ENCODE results near the gene ASTN1. TPM values are rescaled to one million over a fixed set of nuclear protein-coding genes. Genes with fewer than 3 reads are reported as not detected.

Gene ASTN1
- total RNA-seq, 4 donors from 2014 or later: 0.93 to 2.9 (median 2.3) TPM

GRCh38 chr1:176843352-176844297, 320.9 kb downstream of the ASTN1 start:
- ATAC-seq: peak; percentile 60
- no peaks in the 10 kb centered on the region for H3K36me3 ChIP-seq
- H3K9me3 ChIP-seq: no peaks in the 10 kb centered on the region
- H3K4me1 ChIP-seq: no peaks in the 10 kb centered on the region
- no peaks in the 10 kb centered on the region for H3K27me3 ChIP-seq
- H3K4me3 ChIP-seq: no peak overlapping the region
- no peak for TF ChIP-seq POLR2A (IDR thresholded peaks at IDR 0.05)
- peak in 3 of 4 experiments; percentile 52 to 69 (median 61) for TF ChIP-seq CTCF (IDR thresholded peaks at IDR 0.05)
- WGBS, 2 donors (ENCODE audit: low coverage in 1 of 2): 31% methylated on average over 3 to 4 of the region's 4 CpGs
- no peak overlapping the region for H3K27ac ChIP-seq

GRCh38 chr1:176841238-176841637, 323.3 kb downstream of the ASTN1 start:
- no peaks in the 10 kb centered on the region for H3K4me1 ChIP-seq
- H3K9me3 ChIP-seq: no peaks in the 10 kb centered on the region
- no peaks in the 10 kb centered on the region for H3K27me3 ChIP-seq
- ATAC-seq: peak; percentile 39
- 60 to 64% methylated on average over 2 of the region's 2 CpGs for WGBS, 2 donors (ENCODE audit: low coverage in 1 of 2)
- H3K27ac ChIP-seq: no peak overlapping the region
- H3K4me3 ChIP-seq: no peak overlapping the region
- no peak for TF ChIP-seq POLR2AphosphoS5 (IDR thresholded peaks at IDR 0.05)
- no peak for TF ChIP-seq POLR2A (IDR thresholded peaks at IDR 0.05)
- TF ChIP-seq CTCF (IDR thresholded peaks at IDR 0.05): no peak
- TF ChIP-seq EP300 (IDR thresholded peaks at IDR 0.05): no peak
- H3K36me3 ChIP-seq: no peaks in the 10 kb centered on the region

- H3K27ac ChIP-seq: no peak overlapping the region
- no peaks in the 10 kb centered on the region for H3K27me3 ChIP-seq
- H3K4me1 ChIP-seq: no peaks in the 10 kb centered on the region
- H3K4me3 ChIP-seq: no peak overlapping the region
- H3K9me3 ChIP-seq: no peaks in the 10 kb centered on the region
- 86 to 100% methylated on average over 1 to 4 of the region's 4 CpGs for WGBS, 2 donors (ENCODE audit: low coverage in 1 of 2)
- ATAC-seq: no peak
- TF ChIP-seq POLR2AphosphoS5 (IDR thresholded peaks at IDR 0.05) (no peak), POLR2A (IDR thresholded peaks at IDR 0.05) (no peak), CTCF (IDR thresholded peaks at IDR 0.05) (no peak), EP300 (IDR thresholded peaks at IDR 0.05) (no peak)
- no peaks in the 10 kb centered on the region for H3K36me3 ChIP-seq
Measured at GRCh38 chr1:176839216-176839615, 325.3 kb downstream of the ASTN1 start.

GRCh38 chr1:176838276-176838995, 326.1 kb downstream of the ASTN1 start:
- Histone ChIP-seq H3K27me3 (no peaks in the 10 kb centered on the region), H3K4me3 (no peak overlapping the region), H3K4me1 (no peaks in the 10 kb centered on the region), H3K27ac (no peak overlapping the region), H3K36me3 (no peaks in the 10 kb centered on the region), H3K9me3 (no peaks in the 10 kb centered on the region)
- TF ChIP-seq EP300 (IDR thresholded peaks at IDR 0.05) (no peak), CTCF (IDR thresholded peaks at IDR 0.05) (no peak), POLR2AphosphoS5 (IDR thresholded peaks at IDR 0.05) (no peak), POLR2A (IDR thresholded peaks at IDR 0.05) (no peak)
- 44 to 61% methylated on average over 5 of the region's 5 CpGs for WGBS, 2 donors (ENCODE audit: low coverage in 1 of 2)
- no peak for ATAC-seq

Measured in gastroesophageal sphincter (tissue), 4 donors.